GM19397 (cell line): Measurements from ENCODE around the gene LY6G6D.

Experiments used
- ATAC-seq: cut with Tn5 transposase; IDR thresholded peaks from one replicate; pipeline ENCODE4 v1.9.1; 2021; ENCODE audit warnings: mild to moderate bottlenecking, moderate library complexity; ENCODE audit not compliant: unreplicated experiment

The LY6G6D gene

DNA sequence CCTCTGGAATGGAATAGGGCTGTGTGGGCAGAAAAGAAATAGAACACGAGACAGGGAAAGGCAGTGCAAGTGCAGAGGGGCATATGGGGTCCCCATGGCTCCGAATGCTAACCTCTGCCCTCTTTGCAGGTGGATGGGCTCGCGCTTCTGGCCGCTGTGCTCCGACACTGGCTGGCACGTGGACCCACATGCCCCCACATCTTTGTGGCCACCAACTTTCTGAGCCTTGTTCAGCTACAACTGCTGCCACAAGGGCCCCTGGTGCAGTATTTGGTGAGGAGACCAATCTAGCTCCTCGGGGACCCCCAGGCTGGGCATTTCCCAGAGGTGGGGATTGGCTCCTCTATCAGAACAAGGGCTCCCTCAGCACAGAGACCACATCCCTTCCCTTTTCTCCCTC is 46.2 kb downstream of the LY6G6D start:
- ATAC-seq: no peak

DNA sequence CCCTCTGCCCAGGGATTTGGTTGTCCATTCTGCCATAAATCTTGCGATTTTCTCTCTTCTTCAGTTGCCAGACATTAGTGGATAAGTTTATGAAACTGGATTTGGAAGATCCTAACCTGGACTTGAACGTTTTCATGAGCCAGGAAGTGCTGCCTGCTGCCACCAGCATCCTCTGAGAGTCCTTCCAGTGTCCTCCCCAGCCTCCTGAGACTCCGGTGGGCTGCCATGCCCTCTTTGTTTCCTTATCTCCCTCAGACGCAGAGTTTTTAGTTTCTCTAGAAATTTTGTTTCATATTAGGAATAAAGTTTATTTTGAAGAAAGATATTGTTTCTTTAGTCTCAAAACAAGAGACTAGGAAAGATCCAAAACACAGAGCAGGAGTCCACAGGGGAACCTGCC is 47.2 kb downstream of the LY6G6D start, which contains the start of gene SAPCD1:
TSS of gene SAPCD1 (plus strand) at position 301 of the 400 bp plus-strand sequence. CDS start 399 bp downstream, outside the sequence.
- ATAC-seq: no peak

DNA sequence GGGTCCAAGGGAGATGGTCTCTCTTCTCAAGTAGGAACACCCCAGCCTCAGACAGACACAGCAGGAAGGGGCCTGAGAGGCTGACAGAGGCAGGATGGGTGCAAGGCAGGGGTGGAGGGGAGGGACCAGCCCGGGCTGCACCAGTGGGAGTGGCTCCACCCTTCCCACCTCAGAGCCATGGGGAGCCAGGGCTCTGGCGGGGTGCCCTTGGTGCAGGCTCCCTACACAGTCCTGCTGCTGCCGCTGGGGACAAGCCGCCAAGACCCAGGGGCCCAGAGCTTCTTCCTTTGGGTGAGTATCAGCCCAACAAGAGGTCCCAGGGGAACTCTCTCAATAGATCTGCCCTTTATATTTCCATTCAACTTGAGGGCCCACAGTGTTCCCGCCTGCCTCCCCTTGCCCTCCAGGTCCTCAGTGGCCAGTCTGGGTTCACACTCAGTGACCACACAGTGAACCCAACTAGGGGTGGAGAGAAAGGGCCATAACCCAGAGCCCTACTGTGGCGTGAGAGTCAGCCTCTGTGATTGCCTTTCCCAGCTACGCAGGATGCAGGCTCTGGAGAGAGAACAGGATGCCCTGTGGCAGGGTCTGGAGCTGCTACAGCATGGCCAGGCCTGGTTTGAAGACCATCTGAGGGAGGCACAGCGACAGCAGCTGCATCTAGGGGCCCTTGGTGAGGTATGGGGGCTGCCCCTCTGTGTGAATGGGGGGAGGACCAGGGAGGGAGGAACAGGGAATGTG is 47.9 kb downstream of the LY6G6D start:
- ATAC-seq: no peak

DNA sequence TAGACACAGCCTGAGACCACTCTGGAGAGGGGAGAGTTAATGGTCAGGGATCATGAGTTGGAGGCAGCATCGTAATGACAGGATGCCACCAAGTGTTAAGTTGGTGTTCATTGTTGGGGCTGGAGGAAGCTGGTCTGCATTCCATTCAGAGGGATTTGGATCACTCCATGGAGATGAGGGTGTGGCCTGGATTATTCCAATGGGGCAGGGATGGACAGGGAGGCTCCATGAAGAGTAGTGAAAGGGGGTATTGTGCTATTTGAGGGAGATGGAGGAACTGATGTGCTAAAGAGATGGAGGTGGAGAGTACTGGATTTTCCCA is 48.4 kb downstream of the LY6G6D start:
- no peak for ATAC-seq

DNA sequence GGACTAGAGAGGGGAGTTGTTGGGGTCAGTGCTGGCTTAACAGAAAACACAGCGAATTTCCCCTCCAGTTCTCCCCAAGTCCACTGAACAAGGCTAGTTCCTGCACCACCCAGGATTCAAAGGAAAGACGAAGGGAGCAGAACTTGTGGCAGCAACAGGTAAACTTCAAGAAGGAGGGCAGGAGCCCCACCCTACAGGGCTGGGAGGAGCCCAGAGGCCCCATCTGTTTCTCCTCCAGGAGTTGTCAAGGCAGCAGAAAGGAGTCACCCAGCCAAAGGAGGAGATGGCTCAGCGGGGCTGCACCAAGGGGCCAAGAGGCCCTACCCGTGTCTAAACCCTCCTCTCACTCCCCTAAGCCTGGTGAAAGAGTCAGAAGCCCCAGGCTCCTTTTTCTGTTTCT is 49.0 kb downstream of the LY6G6D start:
- ATAC-seq: no peak

DNA sequence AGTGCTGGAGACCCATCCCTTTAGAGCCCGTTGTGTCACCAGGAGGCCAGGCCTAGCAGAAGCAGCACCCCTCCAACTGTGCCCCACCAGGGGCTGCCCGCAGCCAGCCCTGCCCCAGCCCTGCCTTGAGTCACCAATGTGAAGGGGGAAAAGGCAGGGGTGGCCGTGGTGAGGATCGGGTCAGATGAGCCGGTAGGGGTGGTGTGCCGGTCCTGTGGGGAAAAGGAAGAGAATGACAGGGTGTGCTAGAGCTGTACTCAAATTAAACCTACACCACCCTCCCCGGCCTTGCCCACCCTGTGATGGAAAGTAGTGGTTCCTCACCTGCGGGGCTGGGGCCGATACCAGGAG is 50.4 kb downstream of the LY6G6D start:
- ATAC-seq: no peak

DNA sequence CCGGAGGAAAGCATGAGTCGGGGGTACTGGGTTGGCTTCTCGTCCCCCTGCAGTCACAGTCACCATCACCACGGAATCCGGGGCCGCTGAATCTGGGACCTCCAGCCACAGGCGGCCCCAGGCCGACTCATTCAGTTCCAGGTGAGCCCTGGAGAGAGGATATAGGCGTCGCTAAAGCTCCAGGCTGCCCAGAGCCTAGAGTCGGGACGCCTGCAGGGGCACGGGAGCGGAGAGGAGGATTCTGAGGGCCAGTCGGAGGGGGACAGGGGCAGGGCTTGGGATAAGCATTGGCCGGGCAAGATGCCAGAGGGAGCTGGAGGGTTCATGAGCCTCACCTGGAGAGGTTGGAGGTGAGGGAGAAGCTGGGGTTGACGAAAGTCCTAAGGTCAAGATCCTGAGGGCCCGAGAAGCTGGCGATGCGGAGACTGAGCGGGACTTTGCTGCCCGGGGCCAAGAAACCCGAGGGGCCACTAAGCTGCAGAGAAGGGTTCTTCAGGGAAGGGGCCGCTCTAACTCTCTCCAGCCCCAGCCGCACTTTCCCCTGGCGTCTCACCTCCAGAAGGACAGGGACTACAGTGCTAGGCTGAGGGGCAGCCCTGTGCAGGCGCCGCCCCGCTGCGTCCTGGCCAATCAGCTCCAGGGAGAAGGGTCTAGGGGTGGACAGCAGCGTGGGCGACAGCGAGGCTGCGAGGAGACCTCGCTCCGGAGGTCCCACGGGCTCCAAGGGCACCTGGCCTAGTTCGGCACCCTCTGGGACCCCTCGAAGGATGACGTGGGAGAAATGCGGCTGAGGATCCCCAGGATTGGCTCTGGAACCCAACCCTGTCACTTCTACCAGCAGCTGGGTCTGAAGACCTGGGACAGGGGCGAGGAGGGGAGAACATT is 51.0 kb downstream of the LY6G6D start:
- ATAC-seq: no peak

DNA sequence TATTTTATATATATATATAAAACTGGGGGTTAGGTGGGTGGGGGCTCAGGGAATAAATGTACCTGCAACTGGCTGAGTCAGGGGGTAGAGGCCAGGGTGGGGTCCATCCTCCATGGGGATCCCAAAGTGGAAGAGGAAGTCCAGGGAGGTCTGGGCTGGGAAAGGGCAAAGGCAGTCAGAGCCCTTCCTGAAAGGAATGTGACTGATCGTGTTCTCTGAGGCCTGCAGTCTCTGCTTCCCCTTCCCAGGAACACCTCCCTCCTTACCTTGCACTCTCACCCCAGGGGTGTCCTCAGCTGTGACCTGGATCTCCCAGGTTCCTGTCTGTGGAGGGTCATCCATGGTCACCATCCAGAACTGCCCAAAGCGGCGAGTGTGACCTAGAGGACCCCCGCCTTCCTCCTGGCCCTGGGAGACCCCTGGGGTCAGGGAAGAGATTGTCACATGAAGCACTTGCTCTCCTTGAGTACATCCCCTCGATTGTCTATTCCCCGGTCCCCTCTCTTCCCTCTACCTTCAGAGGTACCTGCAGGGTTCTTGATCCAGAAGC is 52.0 kb downstream of the LY6G6D start:
- no peak for ATAC-seq
